Colonic mucosa (tissue), 4 donors: Measurements from ENCODE around the gene DPM2. TPM values are rescaled to one million over a fixed set of nuclear protein-coding genes. Genes with fewer than 3 reads are reported as not detected.

ENCODE experiments used
- DNase-seq: peaks from one replicate; pipeline ENCODE4 v3.0.0-alpha.2; 2020
- H3K27ac ChIP-seq: fragments of 200-600 bp; one replicate; pipeline ENCODE4 v1.8.0; 2021
- H3K27me3 ChIP-seq: fragments of 200-600 bp; one replicate; pipeline ENCODE4 v1.8.0; 2021
- H3K36me3 ChIP-seq: fragments of 200-600 bp; one replicate; pipeline ENCODE4 v1.8.0; 2021
- H3K4me1 ChIP-seq: fragments of 200-600 bp; one replicate; pipeline ENCODE4 v1.8.0; 2021; ENCODE audit warnings: mild to moderate bottlenecking
- H3K4me3 ChIP-seq: fragments of 200-600 bp; one replicate; pipeline ENCODE4 v1.8.0; 2021
- H3K9ac ChIP-seq, 2 donors: one replicate each; pipeline ENCODE4 v1.7.0; 2013; ENCODE audit warnings: control low read depth in 2 of 2, low read depth in 2 of 2, low read length in 2 of 2
- H3K9me3 ChIP-seq: fragments of 200-600 bp; one replicate; pipeline ENCODE4 v1.8.0; 2021
- CTCF ChIP-seq: fragments of 200-600 bp; IDR thresholded peaks from one replicate; pipeline ENCODE4 v1.8.0; 2022; ENCODE audit warnings: antibody characterized with exemption, mild to moderate bottlenecking
- intact Hi-C: fragments of 100-400 bp; cut with DNase I; formaldehyde crosslinking; loops from one replicate; pipeline ENCODE4 v1.14.1; 2022
- total RNA-seq, 2 donors: library from RNA; stranded (reverse); fragmentation: NEBNext Ultra II Directional in 1 of 2; extraction: Animal tissue kit (Norgen Biotek cat#: 25700) in 1 of 2; gene quantifications; one replicate each; pipeline ENCODE4 v1.2.1, GENCODE V29; 2021
- donor health status: healthy.
- donor health status: DM: no; HTN: no; CAD: no.
- donor health status: DM: no; HTN: no; CAD: no.

Gene DPM2
- total RNA-seq, 2 donors from 2014 or later: 25.7 to 38.9 TPM

- intact Hi-C loops: no loop called here
- no peaks in the 10 kb centered on the region for H3K4me1 ChIP-seq
- H3K4me3 ChIP-seq: no peak overlapping the region
- DNase-seq: no peak
- no peak for TF ChIP-seq CTCF
- no peak overlapping the region for H3K27ac ChIP-seq
- H3K36me3 ChIP-seq: peaks cover 41% of the 10 kb centered on the region
- H3K9me3 ChIP-seq: no peaks in the 10 kb centered on the region
- no peaks in the 10 kb centered on the region for H3K27me3 ChIP-seq
- no peak overlapping the region for H3K9ac ChIP-seq
Observed at GRCh38 chr9:127890053-127890452, 47.6 kb downstream of the DPM2 start.

- DNase-seq: no peak
- Histone ChIP-seq H3K9me3 (no peaks in the 10 kb centered on the region), H3K9ac (no peak overlapping the region), H3K27me3 (no peaks in the 10 kb centered on the region), H3K36me3 (peaks cover 20% of the 10 kb centered on the region), H3K4me1 (no peaks in the 10 kb centered on the region), H3K27ac (no peak overlapping the region), H3K4me3 (no peak overlapping the region)
- TF ChIP-seq CTCF: no peak
- intact Hi-C loops: no loop called here
Observed at GRCh38 chr9:127887792-127888191, 49.9 kb downstream of the DPM2 start.

GRCh38 chr9:127886401-127886972, 51.2 kb downstream of the DPM2 start:
- H3K27ac ChIP-seq: no peak overlapping the region
- no peak overlapping the region for H3K9ac ChIP-seq
- DNase-seq: no peak
- no peaks in the 10 kb centered on the region for H3K9me3 ChIP-seq
- H3K27me3 ChIP-seq: no peaks in the 10 kb centered on the region
- no peak overlapping the region for H3K4me3 ChIP-seq
- H3K4me1 ChIP-seq: no peaks in the 10 kb centered on the region
- intact Hi-C loops: no loop called here
- no peak for TF ChIP-seq CTCF
- peaks cover 14% of the 10 kb centered on the region for H3K36me3 ChIP-seq

- H3K9ac ChIP-seq: no peak overlapping the region
- no peaks in the 10 kb centered on the region for H3K27me3 ChIP-seq
- H3K4me3 ChIP-seq: no peak overlapping the region
- no peaks in the 10 kb centered on the region for H3K4me1 ChIP-seq
- peaks cover 14% of the 10 kb centered on the region for H3K36me3 ChIP-seq
- H3K9me3 ChIP-seq: no peaks in the 10 kb centered on the region
- H3K27ac ChIP-seq: no peak overlapping the region
- intact Hi-C loops: no loop called here
- no peak for TF ChIP-seq CTCF
- no peak for DNase-seq
Observed at GRCh38 chr9:127885508-127886281, 52.0 kb downstream of the DPM2 start.

Other genes with a start within 250 kb of the DPM2 start
- gene CFAP157, start 230.9 kb downstream of the DPM2 start, total RNA-seq: under 1 TPM in 1 of 2 donors, not detected in 1; 0.12 TPM
- 10 to 100 TPM in 1 of 2 donors, 1 to 10 TPM in 1; 8.9 to 23.8 TPM for gene PTRH1, start 222.2 kb downstream of the DPM2 start, total RNA-seq
- under 1 TPM; 0.05 to 0.07 TPM for gene TTC16, start 221.8 kb downstream of the DPM2 start, total RNA-seq
- gene TOR2A, start 202.6 kb downstream of the DPM2 start, total RNA-seq: 10 to 100 TPM; 25.8 to 29.8 TPM
- 1 to 10 TPM; 3.5 TPM for gene SH2D3C, start 159.2 kb downstream of the DPM2 start, total RNA-seq
- 10 to 100 TPM; 64.0 to 77.7 TPM for gene CDK9, start 151.8 kb downstream of the DPM2 start, total RNA-seq
- 10 to 100 TPM; 31.6 to 55.1 TPM for gene FPGS, start 135.0 kb downstream of the DPM2 start, total RNA-seq
- gene ENG, start 83.2 kb downstream of the DPM2 start, total RNA-seq: 10 to 100 TPM; 15.4 to 34.5 TPM
- 100 to 1,000 TPM; 159 to 166 TPM for gene AK1, start 60.2 kb downstream of the DPM2 start, total RNA-seq
- 100 to 1,000 TPM; 251 to 279 TPM for gene ST6GALNAC6, start 38.3 kb downstream of the DPM2 start, total RNA-seq
- gene ST6GALNAC4, start 20.8 kb downstream of the DPM2 start, total RNA-seq: 10 to 100 TPM; 25.4 to 66.5 TPM
- under 1 TPM; 0.85 to 0.89 TPM for gene PIP5KL1, start 7.1 kb downstream of the DPM2 start, total RNA-seq
- 10 to 100 TPM; 72.2 to 95.9 TPM for gene EEIG1, start 43.1 kb upstream of the DPM2 start, total RNA-seq
- gene NAIF1, start 129.5 kb upstream of the DPM2 start, total RNA-seq: 10 to 100 TPM; 10.8 to 11.6 TPM
- gene SLC25A25, start 130.4 kb upstream of the DPM2 start, total RNA-seq: 10 to 100 TPM; 12.3 to 19.7 TPM
- 100 to 1,000 TPM in 1 of 2 donors, 10 to 100 TPM in 1; 93.7 to 142 TPM for gene PTGES2, start 189.9 kb upstream of the DPM2 start, total RNA-seq
- 100 to 1,000 TPM; 162 to 374 TPM for gene LCN2, start 211.6 kb upstream of the DPM2 start, total RNA-seq
- gene BBLN, start 222.4 kb upstream of the DPM2 start, total RNA-seq: 10 to 100 TPM; 47.5 to 53.0 TPM